ENCODE results near the gene BRICD5.
"Not testable (repeated sequence)": the region's sequence is repeated elsewhere in the genome, so short reads cannot be mapped to it uniquely, and the experiment has no call there.

The BRICD5 gene

GRCh38 chr16:2223221-2223941, 12.7 kb upstream of the BRICD5 start, which contains the start of gene E4F1:
Gene E4F1, plus strand, starts transcription at chr16:2223591. Its CDS starts 23 bp downstream, at chr16:2223614.
- DNase-seq (ENCODE audit: low read depth in 1 of 2, low spot score in 1 of 2), result peak; percentile 97 to 99

- DNase-seq (ENCODE audit: low read depth in 1 of 2, low spot score in 1 of 2), result no peak
Measured at GRCh38 chr16:2216330-2216729, 5.7 kb upstream of the BRICD5 start.

- DNase-seq (ENCODE audit: low read depth in 1 of 2, low spot score in 1 of 2), result no peak
Measured at GRCh38 chr16:2214719-2214968, 4.0 kb upstream of the BRICD5 start, which contains the start of gene PGP. Gene PGP, minus strand, starts transcription at chr16:2214840. Its CDS starts 63 bp downstream, at chr16:2214777.

- no peak for DNase-seq (ENCODE audit: low read depth in 1 of 2, low spot score in 1 of 2)
Measured at GRCh38 chr16:2213817-2214718, 3.4 kb upstream of the BRICD5 start.

- DNase-seq (ENCODE audit: low read depth in 1 of 2, low spot score in 1 of 2), result no peak
Measured at GRCh38 chr16:2212362-2213324, 2.0 kb upstream of the BRICD5 start.

- no peak for DNase-seq (ENCODE audit: low read depth in 1 of 2, low spot score in 1 of 2)
Measured at GRCh38 chr16:2211923-2212347, 1.3 kb upstream of the BRICD5 start.

- no peak for DNase-seq (ENCODE audit: low read depth in 1 of 2, low spot score in 1 of 2)
Measured at GRCh38 chr16:2210009-2210332, 692 bp downstream of the BRICD5 start.

GRCh38 chr16:2209258-2210008, 1.2 kb downstream of the BRICD5 start:
- DNase-seq (ENCODE audit: low read depth in 1 of 2, low spot score in 1 of 2), result no peak

- DNase-seq (ENCODE audit: low read depth in 1 of 2, low spot score in 1 of 2), result no peak
Measured at GRCh38 chr16:2208772-2209171, 1.9 kb downstream of the BRICD5 start.

DNA sequence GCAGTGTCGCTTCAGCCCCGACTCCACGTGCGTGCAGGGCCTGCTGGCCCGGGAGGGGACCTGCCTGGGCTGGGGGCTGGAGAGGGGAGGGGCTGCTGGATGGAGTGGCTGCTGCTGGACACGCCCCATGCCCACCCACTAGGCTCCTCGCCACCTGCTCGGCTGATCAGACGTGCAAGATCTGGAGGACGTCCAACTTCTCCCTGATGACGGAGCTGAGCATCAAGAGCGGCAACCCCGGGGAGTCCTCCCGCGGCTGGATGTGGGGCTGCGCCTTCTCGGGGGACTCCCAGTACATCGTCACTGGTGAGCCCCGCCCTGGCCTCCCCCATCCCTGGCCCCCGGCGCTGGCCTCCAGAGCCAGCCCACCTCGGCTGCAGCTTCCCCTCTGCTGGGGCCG, 2.4 kb downstream of the BRICD5 start:
- no peak for DNase-seq (ENCODE audit: low read depth in 1 of 2, low spot score in 1 of 2)

DNA sequence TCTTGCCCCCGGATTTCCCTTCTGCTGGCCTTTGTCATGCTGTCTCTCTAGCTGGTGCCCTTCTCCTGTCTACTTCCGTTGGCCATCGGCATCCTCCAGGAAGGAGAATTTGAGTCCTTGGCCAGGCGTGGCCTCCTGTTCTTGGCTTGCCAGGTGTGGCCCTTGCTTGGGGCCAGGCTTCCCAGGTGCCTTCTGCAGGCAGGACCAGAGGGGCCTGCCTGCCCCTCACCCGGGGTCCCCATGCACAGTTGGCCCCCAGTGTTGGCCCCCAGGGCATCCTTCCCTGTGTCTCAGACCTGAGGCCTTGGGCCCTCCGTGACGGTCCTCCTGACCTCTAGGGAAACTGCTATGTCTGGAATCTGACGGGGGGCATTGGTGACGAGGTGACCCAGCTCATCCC, 2.8 kb downstream of the BRICD5 start:
- no peak for DNase-seq (ENCODE audit: low read depth in 1 of 2, low spot score in 1 of 2)

DNA sequence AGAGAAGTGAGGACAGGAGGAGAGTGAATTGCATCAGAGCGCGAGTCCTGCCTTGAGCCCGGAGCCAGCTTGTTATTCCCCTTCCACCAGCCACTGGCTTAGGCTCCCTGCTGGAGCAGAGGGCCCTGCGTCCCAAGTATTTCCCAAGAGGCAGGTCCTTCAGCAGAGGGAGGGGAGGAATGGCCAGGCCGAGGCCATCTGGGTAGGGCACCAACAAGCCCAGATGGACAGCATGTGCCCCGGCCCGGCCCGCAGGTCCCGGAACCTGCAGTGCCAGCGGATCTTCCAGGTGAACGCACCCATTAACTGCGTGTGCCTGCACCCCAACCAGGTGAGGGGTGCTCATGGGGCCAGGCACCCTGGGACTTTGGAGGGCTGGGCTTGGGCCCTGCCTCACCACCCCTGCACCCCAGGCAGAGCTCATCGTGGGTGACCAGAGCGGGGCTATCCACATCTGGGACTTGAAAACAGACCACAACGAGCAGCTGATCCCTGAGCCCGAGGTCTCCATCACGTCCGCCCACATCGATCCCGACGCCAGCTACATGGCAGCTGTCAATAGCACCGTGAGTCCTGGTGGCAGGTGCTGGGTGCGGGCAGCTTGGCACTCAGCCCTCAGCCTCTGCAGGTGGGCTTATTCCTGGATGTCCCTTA, 3.8 kb downstream of the BRICD5 start:
- DNase-seq (ENCODE audit: low read depth in 1 of 2, low spot score in 1 of 2), result no peak

GRCh38 chr16:2206420-2206779, 4.3 kb downstream of the BRICD5 start:
- DNase-seq (ENCODE audit: low read depth in 1 of 2, low spot score in 1 of 2), result no peak

- DNase-seq (ENCODE audit: low read depth in 1 of 2, low spot score in 1 of 2), result no peak
Measured at GRCh38 chr16:2205967-2206313, 4.7 kb downstream of the BRICD5 start.

GRCh38 chr16:2205104-2205966, 5.3 kb downstream of the BRICD5 start, which contains the start of gene MLST8:
Gene MLST8, plus strand, starts transcription at chr16:2205454. Its CDS starts 632 bp downstream, at chr16:2206086.
- peak; percentile 88 to 89 for DNase-seq (ENCODE audit: low read depth in 1 of 2, low spot score in 1 of 2)

DNA sequence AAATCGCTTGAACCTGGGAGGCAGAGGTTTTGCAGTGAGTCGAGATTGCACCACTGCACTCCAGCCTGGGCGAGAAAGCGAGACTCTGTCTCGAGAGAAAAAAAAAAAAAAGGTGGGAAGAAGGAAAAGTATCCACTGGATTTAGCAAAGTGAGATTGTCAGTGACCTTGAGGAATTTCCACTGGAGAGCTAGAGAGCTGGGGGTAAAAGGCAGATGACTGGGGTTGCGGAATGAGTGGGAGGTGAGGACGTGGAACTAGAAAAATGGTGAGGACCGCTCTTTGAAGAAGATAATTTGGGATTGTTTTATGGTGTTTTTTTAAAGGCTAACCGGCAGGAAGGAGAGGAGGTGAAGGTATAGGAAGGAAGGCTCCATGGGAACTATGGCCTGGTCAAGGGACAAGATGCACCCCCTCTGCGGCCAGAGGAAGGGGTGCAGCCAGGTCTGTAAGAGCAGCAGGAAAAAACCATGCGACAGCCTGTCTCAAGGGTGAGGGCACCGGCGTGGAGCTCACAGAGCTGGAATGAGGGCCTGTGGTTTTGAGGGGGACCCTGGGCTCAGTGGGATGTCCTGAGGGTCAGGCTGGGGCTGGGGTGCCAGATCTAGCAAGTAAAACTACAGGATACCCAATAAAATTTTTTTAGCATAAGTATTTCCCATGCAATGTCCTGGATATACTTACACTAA, 6.1 kb downstream of the BRICD5 start:
- DNase-seq (ENCODE audit: low read depth in 1 of 2, low spot score in 1 of 2), result no peak

DNA sequence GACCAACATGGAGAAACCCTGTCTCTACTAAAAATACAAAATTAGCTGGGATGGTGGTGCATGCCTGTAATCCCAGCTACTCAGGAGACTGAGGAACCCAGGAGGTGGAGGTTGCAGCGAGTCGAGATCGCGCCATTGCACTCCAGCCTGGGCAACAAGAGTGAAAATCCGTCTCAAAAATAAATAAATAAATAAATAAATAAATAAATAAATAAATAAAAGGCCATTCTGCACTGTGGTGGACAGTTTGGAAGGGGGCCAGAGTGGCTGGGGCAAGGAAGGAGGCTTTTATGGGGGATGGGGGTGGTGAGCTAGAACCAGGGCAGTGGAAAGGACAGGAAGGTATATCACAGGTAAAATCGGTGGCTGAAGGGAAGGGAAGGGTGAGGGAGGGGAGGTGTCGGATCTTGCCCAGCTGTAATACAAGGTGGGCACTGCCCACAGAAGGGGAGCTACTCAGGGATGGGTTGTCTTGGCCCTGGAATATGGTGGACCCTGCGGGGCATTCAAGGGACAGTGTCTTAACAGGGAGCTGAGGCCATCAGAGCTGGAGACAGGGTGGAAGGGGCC, 7.5 kb downstream of the BRICD5 start:
- not testable (repeated sequence) for DNase-seq (ENCODE audit: low read depth in 1 of 2, low spot score in 1 of 2)

- DNase-seq (ENCODE audit: low read depth in 1 of 2, low spot score in 1 of 2), result no peak
Measured at GRCh38 chr16:2200313-2200712, 10.3 kb downstream of the BRICD5 start.
